ENCODE measurements around the gene RSPH6A. TPM values are rescaled to one million over a fixed set of nuclear protein-coding genes. Genes with fewer than 3 reads are reported as not detected.

The RSPH6A gene
- total RNA-seq, result under 1 TPM; 0.20 to 0.47 (median 0.38) TPM
- total RNA-seq (2013), result 0.29 TPM
- 0 to 0.75 (median 0.18) reads per million in 29 experiments for total RNA-seq

GRCh38 chr19:45814851-45815480, at the start of gene RSPH6A:
Gene RSPH6A, minus strand, starts transcription at chr19:45815308. Its CDS starts 132 bp downstream, at chr19:45815176.
- H3K36me3 Mint-ChIP-seq, result peaks cover under 1% of the 10 kb centered on the region
- CTCF ChIA-PET, result no interaction called here
- no peak within 1 kb of the TSS for H3K27ac Mint-ChIP-seq
- 52% methylated on average over 33 of the region's 40 CpGs for WGBS (ENCODE audit: insufficient coverage)
- H3K27me3 Mint-ChIP-seq, result peaks cover 4 to 12% of the 10 kb centered on the region in 2 donors
- peak within 1 kb of the TSS in 2 of 3 donors; percentile 21 to 53 for H3K4me3 Mint-ChIP-seq
- ATAC-seq (replicated peaks in 1 of 4) (no peak), DNase-seq (no peak)
- peak within 1 kb of the TSS in 1 of 2 donors; percentile 23 for H3K4me3 ChIP-seq (ENCODE audit: control insufficient read depth in 1 of 2, extremely low read depth in 1 of 2, low read length in 1 of 2)
- POLR2A ChIA-PET, result interaction anchor here in 1 of 2 donors (0.6 kb wide), 1 partner anchor 21 kb away, joined by 6 read pairs; no protein-coding TSS in a partner anchor
- peaks cover 0 to 31% of the 10 kb centered on the region in 2 experiments for H3K27me3 ChIP-seq (replicated peaks in 1 of 2; ENCODE audit: control insufficient read depth in 2 of 2, extremely low read depth in 1 of 2, insufficient read depth in 2 of 2, low read length in 1 of 2)
- no peak within 1 kb of the TSS for H3K27ac ChIP-seq (ENCODE audit: low read length)
- peaks cover 3 to 7% of the 10 kb centered on the region in 2 donors for H3K36me3 ChIP-seq (ENCODE audit: control insufficient read depth in 2 of 2, extremely low read depth in 1 of 2, insufficient read depth in 1 of 2, low read length in 1 of 2)
- H3K4me1 Mint-ChIP-seq, result peaks cover 0 to 3% (median 2%) of the 10 kb centered on the region in 3 donors
- peaks cover 3 to 27% of the 10 kb centered on the region in 2 experiments for H3K4me1 ChIP-seq (ENCODE audit: control insufficient read depth in 1 of 2, extremely low read depth in 1 of 2, insufficient read depth in 2 of 2, low read length in 2 of 2)
- no peaks in the 10 kb centered on the region for H3K9me3 Mint-ChIP-seq
- no peaks in the 10 kb centered on the region for H3K9me3 ChIP-seq

GRCh38 chr19:45864629-45865082, 49.5 kb upstream of the RSPH6A start:
- Mint-ChIP-seq H3K27ac (no peak overlapping the region), H3K4me3 (peak overlapping the region; percentile 44 to 99 (median 44)), H3K4me1 (peaks cover 23 to 34% (median 29%) of the 10 kb centered on the region in 3 donors), H3K36me3 (no peaks in the 10 kb centered on the region), H3K9me3 (no peaks in the 10 kb centered on the region), H3K27me3 (peaks cover 15 to 18% of the 10 kb centered on the region in 2 donors)
- no peaks in the 10 kb centered on the region for H3K9me3 ChIP-seq
- no peak overlapping the region for H3K27ac ChIP-seq (ENCODE audit: low read length)
- peaks cover 0 to 26% of the 10 kb centered on the region in 2 experiments for H3K27me3 ChIP-seq (replicated peaks in 1 of 2; ENCODE audit: control insufficient read depth in 2 of 2, extremely low read depth in 1 of 2, insufficient read depth in 2 of 2, low read length in 1 of 2)
- ChIA-PET CTCF (interaction anchor here in 1 of 2 donors (0.6 to 1.1 kb wide), 2 partner anchors 20 to 72 kb away, joined by 4 to 5 read pairs; partner anchors contain the start of gene DMWD), POLR2A (no interaction called here)
- 60% methylated on average over 12 of the region's 12 CpGs for whole genome bisulfite sequencing (ENCODE audit: insufficient coverage)
- no peak for ATAC-seq (replicated peaks in 1 of 4)
- no peak for DNase-seq
- peak overlapping the region in 1 of 2 donors; percentile 17 for H3K4me3 ChIP-seq (ENCODE audit: control insufficient read depth in 1 of 2, extremely low read depth in 1 of 2, low read length in 1 of 2)
- H3K36me3 ChIP-seq (ENCODE audit: control insufficient read depth in 2 of 2, extremely low read depth in 1 of 2, insufficient read depth in 1 of 2, low read length in 1 of 2), result peaks cover 0 to 7% of the 10 kb centered on the region in 2 donors
- peaks cover 0 to 32% of the 10 kb centered on the region in 2 experiments for H3K4me1 ChIP-seq (ENCODE audit: control insufficient read depth in 1 of 2, extremely low read depth in 1 of 2, insufficient read depth in 2 of 2, low read length in 2 of 2)

GRCh38 chr19:45863840-45864628, 48.9 kb upstream of the RSPH6A start, which contains the start of gene FOXA3:
Gene FOXA3, plus strand, starts transcription at chr19:45864326. Its CDS starts 131 bp downstream, at chr19:45864457.
- DNase-seq (peak in 26 of 35 experiments; percentile 17 to 75 (median 39)), ATAC-seq (replicated peaks in 1 of 4) (peak in 3 of 4 experiments; percentile 5 to 10 (median 8))
- ChIA-PET POLR2A (interaction anchor here in 1 of 2 donors (0.6 to 1.0 kb wide), 2 partner anchors 22 to 147 kb away, joined by 3 to 4 read pairs; partner anchors contain the start of gene IRF2BP1), CTCF (interaction anchor here (0.8 to 1.2 kb wide), 9 partner anchors 18 to 153 kb away, joined by 3 to 15 read pairs (median 4); partner anchors contain the start of genes CCDC61 (in 1 of the 2), DMWD (in 1 of the 2), IRF2BP1 (in 1 of the 2) and MYPOP (in 1 of the 2))
- Histone ChIP-seq H3K36me3 (ENCODE audit: control insufficient read depth in 2 of 2, extremely low read depth in 1 of 2, insufficient read depth in 1 of 2, low read length in 1 of 2) (peaks cover 0 to 12% of the 10 kb centered on the region in 2 donors), H3K9me3 (no peaks in the 10 kb centered on the region), H3K27ac (ENCODE audit: low read length) (no peak within 1 kb of the TSS), H3K4me3 (ENCODE audit: control insufficient read depth in 1 of 2, extremely low read depth in 1 of 2, low read length in 1 of 2) (peak within 1 kb of the TSS; percentile 90 to 95), H3K27me3 (replicated peaks in 1 of 2; ENCODE audit: control insufficient read depth in 2 of 2, extremely low read depth in 1 of 2, insufficient read depth in 2 of 2, low read length in 1 of 2) (peaks cover 0 to 26% of the 10 kb centered on the region in 2 experiments), H3K4me1 (ENCODE audit: control insufficient read depth in 1 of 2, extremely low read depth in 1 of 2, insufficient read depth in 2 of 2, low read length in 2 of 2) (peaks cover 0 to 32% of the 10 kb centered on the region in 2 experiments)
- peak within 1 kb of the TSS; percentile 92 to 99 (median 95) for H3K4me3 Mint-ChIP-seq
- no peaks in the 10 kb centered on the region for H3K9me3 Mint-ChIP-seq
- peaks cover 23 to 37% (median 29%) of the 10 kb centered on the region in 3 donors for H3K4me1 Mint-ChIP-seq
- no peaks in the 10 kb centered on the region for H3K36me3 Mint-ChIP-seq
- WGBS (ENCODE audit: insufficient coverage), result 3% methylated on average over 71 of the region's 71 CpGs
- H3K27ac Mint-ChIP-seq, result peak within 1 kb of the TSS; percentile 70 to 93
- H3K27me3 Mint-ChIP-seq, result peaks cover 15 to 18% of the 10 kb centered on the region in 2 donors

GRCh38 chr19:45863335-45863839, 48.3 kb upstream of the RSPH6A start:
- ChIA-PET CTCF (interaction anchor here in 1 of 2 donors (0.5 to 1.2 kb wide), 9 partner anchors 19 to 1186 kb away, joined by 3 to 15 read pairs (median 4); partner anchors contain the start of genes CCDC61, DMWD, IRF2BP1 and MYPOP), POLR2A (interaction anchor here in 1 of 2 donors (0.6 to 1.0 kb wide), 2 partner anchors 22 to 146 kb away, joined by 3 to 4 read pairs; partner anchors contain the start of gene IRF2BP1)
- peak overlapping the region; percentile 90 to 95 for H3K4me3 ChIP-seq (ENCODE audit: control insufficient read depth in 1 of 2, extremely low read depth in 1 of 2, low read length in 1 of 2)
- H3K9me3 ChIP-seq, result no peaks in the 10 kb centered on the region
- ATAC-seq (replicated peaks in 1 of 4) (no peak), DNase-seq (no peak)
- Mint-ChIP-seq H3K4me1 (peaks cover 23 to 38% (median 29%) of the 10 kb centered on the region in 3 donors), H3K27ac (peak overlapping the region; percentile 70 to 93), H3K27me3 (peaks cover 15 to 18% of the 10 kb centered on the region in 2 donors), H3K4me3 (peak overlapping the region; percentile 92 to 99 (median 95)), H3K36me3 (peaks cover 4% of the 10 kb centered on the region), H3K9me3 (no peaks in the 10 kb centered on the region)
- peaks cover 0 to 32% of the 10 kb centered on the region in 2 experiments for H3K4me1 ChIP-seq (ENCODE audit: control insufficient read depth in 1 of 2, extremely low read depth in 1 of 2, insufficient read depth in 2 of 2, low read length in 2 of 2)
- peaks cover 0 to 26% of the 10 kb centered on the region in 2 experiments for H3K27me3 ChIP-seq (replicated peaks in 1 of 2; ENCODE audit: control insufficient read depth in 2 of 2, extremely low read depth in 1 of 2, insufficient read depth in 2 of 2, low read length in 1 of 2)
- WGBS (ENCODE audit: insufficient coverage), result 7% methylated on average over 11 of the region's 22 CpGs
- no peak overlapping the region for H3K27ac ChIP-seq (ENCODE audit: low read length)
- peaks cover 0 to 15% of the 10 kb centered on the region in 2 donors for H3K36me3 ChIP-seq (ENCODE audit: control insufficient read depth in 2 of 2, extremely low read depth in 1 of 2, insufficient read depth in 1 of 2, low read length in 1 of 2)

- H3K4me1 ChIP-seq (ENCODE audit: control insufficient read depth in 1 of 2, extremely low read depth in 1 of 2, insufficient read depth in 2 of 2, low read length in 2 of 2), result peaks cover 0 to 32% of the 10 kb centered on the region in 2 experiments
- peak within 1 kb of the TSS; percentile 86 for H3K27ac ChIP-seq (ENCODE audit: low read length)
- peaks cover 8% of the 10 kb centered on the region for H3K36me3 Mint-ChIP-seq
- CTCF ChIA-PET, result interaction anchor here in 1 of 2 donors (0.5 to 1.2 kb wide), 9 partner anchors 20 to 1186 kb away, joined by 3 to 15 read pairs (median 4); partner anchors contain the start of genes CCDC61, DMWD, IRF2BP1 and MYPOP
- peaks cover 0 to 26% of the 10 kb centered on the region in 2 experiments for H3K27me3 ChIP-seq (replicated peaks in 1 of 2; ENCODE audit: control insufficient read depth in 2 of 2, extremely low read depth in 1 of 2, insufficient read depth in 2 of 2, low read length in 1 of 2)
- H3K4me1 Mint-ChIP-seq, result peaks cover 23 to 43% (median 33%) of the 10 kb centered on the region in 3 donors
- DNase-seq (peak; percentile 95 to 99 (median 98)), ATAC-seq (replicated peaks in 1 of 4) (peak; percentile 96 to 98 (median 98))
- H3K36me3 ChIP-seq (ENCODE audit: control insufficient read depth in 2 of 2, extremely low read depth in 1 of 2, insufficient read depth in 1 of 2, low read length in 1 of 2), result peaks cover 0 to 19% of the 10 kb centered on the region in 2 donors
- H3K27me3 Mint-ChIP-seq, result peaks cover 15 to 18% of the 10 kb centered on the region in 2 donors
- POLR2A ChIA-PET, result interaction anchor here in 1 of 2 donors (0.6 to 1.0 kb wide), 2 partner anchors 23 to 146 kb away, joined by 3 to 4 read pairs; partner anchors contain the start of gene IRF2BP1
- no peaks in the 10 kb centered on the region for H3K9me3 Mint-ChIP-seq
- peak within 1 kb of the TSS; percentile 70 to 93 for H3K27ac Mint-ChIP-seq
- peak within 1 kb of the TSS; percentile 90 to 95 for H3K4me3 ChIP-seq (ENCODE audit: control insufficient read depth in 1 of 2, extremely low read depth in 1 of 2, low read length in 1 of 2)
- H3K4me3 Mint-ChIP-seq, result peak within 1 kb of the TSS; percentile 92 to 99 (median 95)
- WGBS (ENCODE audit: insufficient coverage), result under 1% methylated on average over 65 of the region's 65 CpGs
- no peaks in the 10 kb centered on the region for H3K9me3 ChIP-seq
These were observed 47.6 kb upstream of the RSPH6A start, which contains the start of gene SYMPK for GRCh38 chr19:45862564-45863334. Gene SYMPK, minus strand, starts transcription at chr19:45863147. Its CDS starts 8,652 bp downstream, at chr19:45854495.

All from T-cell (primary cell).